Stimulated activated CD4-positive, alpha-beta T cell treated with anti-CD3 and anti-CD28 coated beads, Interleukin-1b, Interleukin-23, amount 100 ng/mL, for 4 hours (primary cell): ENCODE data around the gene LMNTD1.
"Not testable (repeated sequence)": the region's sequence is repeated elsewhere in the genome, so short reads cannot be mapped to it uniquely, and the experiment has no call there.

Experiments used
- DNase-seq, 2 donors: peaks; one replicate each; pipeline ENCODE4 v3.0.0-alpha.2; 2020; ENCODE audit warnings: low read depth in 2 of 2

The LMNTD1 gene

DNA sequence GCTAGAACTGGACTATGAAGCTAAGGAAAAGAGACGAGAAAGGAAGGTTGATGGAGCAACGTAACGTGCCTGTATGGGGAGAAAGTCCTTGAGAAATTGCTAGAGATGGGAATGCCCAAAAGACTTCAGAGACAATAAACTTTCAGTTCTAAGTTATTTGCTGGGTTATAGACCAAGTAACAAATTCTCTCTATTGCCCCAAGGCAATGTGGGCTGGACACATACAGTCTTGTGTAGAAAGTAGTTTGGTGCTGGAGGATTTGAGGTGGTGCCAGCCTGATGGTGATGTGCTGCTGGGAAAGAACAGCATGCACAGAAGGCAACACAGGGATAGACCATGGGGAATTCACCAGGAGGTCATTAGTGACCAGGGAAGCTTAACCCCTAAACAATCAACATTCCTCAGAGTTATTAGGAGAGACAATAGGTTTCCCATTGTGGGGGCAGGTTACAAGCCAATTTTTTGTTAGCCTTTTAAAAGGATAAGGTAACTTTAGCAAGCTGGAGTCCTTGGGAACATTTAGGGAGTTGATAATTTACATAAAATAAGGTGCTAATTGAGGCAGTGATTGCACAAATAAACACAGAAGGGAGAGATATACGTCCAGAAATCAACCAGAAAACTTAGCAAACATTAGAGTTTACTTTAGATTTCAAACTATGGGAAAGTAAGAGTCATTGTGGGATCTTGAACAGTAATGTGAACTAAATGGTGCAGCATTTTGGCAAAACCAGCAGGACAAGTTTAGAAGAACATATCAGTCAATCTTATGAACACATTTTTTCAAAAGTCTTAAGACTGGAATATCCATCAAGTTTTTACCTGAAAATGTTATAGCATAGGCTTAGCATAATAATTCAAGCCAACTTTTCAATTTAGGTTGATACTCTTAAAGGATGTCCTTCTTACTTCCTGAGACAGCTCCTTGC lies 61.4 kb downstream of the LMNTD1 start:
- no peak for DNase-seq

DNA sequence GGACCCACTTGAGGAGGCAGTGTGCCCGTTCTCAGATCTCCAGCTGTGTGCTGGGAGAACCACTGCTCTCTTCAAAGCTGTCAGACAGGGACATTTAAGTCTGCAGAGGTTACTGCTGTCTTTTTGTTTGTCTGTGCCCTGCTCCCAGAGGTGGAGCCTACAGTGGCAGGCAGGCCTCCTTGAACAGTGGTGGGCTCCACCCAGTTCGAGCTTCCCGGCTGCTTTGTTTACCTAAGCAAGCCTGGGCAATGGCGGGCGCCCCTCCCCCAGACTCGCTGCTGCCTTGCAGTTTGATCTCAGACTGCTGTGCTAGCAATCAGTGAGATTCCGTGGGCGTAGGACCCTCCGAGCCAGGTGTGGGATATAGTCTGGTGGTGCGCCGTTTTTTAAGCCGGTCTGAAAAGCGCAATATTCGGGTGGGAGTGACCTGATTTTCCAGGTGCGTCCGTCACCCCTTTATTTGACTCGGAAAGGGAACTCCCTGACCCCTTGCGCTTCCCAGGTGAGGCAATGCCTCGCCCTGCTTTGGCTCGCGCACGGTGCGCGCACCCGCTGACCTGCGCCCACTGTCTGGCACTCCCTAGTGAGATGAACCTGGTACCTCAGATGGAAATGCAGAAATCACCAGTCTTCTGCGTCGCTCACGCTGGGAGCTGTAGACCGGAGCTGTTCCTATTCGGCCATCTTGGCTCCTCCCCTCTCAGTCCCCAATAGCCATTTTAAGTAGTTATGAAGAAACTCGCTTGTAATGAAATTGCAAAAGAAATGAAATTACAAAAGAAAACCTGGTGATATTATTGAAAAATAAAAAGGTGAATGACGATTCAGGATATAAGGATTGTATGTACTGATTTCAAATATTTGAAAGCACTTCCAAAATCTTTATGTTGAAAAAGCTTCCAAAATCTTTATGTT lies 63.9 kb downstream of the LMNTD1 start:
- not testable (repeated sequence) for DNase-seq

DNA sequence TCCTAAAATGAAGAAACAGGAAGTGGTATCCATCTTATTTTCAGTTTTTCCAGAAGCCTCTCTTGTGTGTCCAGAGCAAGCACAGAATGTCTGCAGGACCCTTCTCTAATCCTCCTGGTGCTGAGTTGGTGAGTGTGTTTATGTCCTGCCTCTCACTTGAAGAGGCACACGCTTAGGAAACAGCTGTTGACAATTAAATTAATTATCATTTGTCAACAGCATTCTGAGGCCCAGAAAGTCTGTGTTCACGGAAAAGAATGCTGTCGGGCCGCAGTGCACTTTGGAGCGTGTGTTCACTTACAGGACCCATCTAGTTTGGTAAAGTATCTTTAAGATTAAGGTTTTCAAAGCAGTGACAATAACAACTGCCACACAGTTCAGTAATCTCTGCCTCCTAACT lies 70.5 kb downstream of the LMNTD1 start:
- no peak for DNase-seq

DNA sequence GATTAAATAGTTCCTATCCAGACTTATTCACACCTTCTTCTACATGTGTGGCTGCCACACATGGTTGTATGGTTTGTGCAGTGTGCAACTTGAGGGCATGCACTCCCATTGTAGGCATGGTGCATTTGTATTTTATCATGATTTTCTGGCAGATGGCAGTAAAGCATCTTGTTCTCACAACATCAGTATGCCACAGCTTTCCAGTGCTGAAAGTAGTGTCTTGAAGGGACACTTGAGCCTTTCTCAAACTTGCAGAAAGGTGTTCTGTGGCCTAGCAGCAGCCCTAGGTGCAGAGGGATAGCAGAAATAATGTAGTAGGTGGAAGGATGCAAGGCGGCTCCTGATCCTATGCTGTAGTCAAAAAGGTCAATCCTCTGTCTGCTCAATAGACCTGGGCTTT lies 72.9 kb downstream of the LMNTD1 start:
- no peak for DNase-seq

DNA sequence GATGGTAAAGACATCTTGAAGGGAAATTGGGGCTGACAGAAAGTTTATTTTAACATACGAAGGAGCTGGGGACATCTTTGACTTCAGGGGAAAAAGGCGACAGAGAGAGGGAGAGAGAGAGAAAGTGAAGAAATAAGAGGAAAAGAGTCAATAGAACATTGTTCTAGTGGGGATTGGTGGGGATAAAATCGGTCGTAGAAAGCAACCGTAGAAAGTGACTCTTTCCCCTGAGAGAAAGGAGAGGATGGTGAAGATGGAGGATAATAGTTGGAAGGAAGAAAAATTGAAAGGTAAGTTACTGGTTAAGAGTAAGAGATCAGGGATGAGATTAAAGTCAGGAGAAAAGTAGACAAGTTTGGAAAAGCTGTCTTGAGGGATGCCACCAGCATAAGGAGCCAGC lies 75.9 kb downstream of the LMNTD1 start:
- no peak for DNase-seq

DNA sequence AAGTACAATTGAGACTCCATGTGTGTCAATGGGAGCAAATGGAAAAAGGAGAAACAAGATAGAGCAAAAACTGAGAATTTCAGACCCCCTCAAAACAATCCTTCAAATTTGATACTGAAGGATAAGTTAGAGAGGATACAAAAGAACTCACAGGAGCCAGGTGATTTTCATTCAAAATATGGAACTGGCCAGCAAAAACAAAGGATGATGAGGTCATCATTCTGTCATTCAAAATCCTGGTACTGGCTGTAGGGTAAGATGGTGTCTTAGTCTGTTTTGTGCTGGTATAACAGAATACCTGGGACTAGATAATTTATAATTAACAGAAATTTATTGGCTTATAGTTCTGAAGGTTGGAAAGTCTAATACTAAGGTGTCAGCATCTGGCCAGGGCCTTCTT lies 80.6 kb downstream of the LMNTD1 start:
- DNase-seq: no peak

DNA sequence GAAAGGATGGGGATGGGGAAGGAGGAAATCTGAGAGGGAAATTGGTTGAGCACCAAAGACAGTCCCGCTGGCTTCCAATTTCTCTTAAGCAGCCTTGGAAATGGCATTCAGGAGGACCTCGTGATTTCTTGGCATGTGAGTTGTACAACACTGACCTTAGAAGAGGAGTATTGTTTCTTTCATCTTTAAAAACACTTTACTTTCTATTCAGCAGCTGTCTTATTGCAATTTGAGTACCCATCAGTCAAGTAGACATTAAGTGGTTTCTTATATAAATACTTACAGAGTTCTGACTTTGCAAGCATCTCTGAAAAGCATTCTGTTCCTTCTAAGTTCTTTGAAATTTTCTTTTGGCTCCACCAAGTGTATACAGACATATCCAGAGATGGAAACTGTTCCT lies 83.2 kb downstream of the LMNTD1 start:
- no peak for DNase-seq

DNA sequence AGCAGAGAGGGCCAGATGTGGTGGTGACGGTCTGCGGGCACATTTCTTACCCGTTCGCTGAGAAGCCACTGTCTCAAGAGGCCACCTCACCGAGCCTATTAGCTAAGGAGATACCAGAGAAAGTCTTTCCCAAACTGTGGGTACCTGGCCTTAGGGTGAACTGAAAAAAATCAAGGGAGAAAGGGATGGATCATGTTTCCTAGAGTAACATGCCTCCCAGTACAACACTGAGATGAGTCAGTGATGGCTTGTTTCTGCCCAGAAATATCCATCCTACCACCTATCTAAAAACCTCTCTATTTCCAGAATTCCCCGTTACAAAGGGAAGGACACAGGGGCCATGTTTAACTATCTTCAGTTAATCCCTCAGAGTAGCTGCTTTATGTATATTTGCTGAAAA lies 83.7 kb downstream of the LMNTD1 start:
- no peak for DNase-seq

DNA sequence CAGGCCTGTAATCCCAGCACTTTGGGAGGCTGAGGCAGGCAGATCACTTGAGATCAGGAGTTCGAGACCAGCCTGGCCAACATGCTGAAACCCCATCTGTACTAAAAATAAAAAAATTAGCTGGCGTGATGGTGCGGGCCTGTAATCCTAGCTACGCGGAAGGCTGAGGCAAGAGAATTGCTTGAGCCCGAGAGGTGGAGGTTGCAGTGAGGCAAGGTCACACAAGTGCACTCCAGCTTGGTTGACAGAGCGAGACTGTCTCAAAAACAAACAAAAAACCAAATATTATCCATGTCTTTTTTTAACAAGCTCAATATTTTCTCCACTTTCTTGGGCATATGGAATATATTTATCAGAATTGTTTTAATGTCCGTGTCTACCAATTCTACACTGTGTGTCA lies 89.6 kb downstream of the LMNTD1 start:
- DNase-seq: no peak

DNA sequence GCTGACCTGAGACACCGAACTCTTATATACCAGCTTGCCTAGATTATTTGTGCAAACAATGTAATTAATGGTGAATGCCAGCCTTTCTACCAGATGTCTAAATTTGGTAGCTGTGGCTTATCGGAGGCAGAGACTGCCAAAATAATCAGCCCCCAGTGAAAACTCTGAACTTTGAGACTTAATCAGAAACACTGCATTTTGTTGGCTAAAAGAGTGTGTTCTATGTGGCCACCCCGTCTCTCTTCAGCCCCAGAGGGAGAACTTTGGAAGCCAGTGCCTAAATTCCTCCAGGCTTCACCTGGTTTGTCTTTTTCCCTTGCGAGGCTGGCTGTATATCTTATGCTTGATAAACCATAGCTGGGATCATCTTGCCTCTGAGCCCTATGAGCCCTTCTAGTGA lies 90.1 kb downstream of the LMNTD1 start:
- no peak for DNase-seq

DNA sequence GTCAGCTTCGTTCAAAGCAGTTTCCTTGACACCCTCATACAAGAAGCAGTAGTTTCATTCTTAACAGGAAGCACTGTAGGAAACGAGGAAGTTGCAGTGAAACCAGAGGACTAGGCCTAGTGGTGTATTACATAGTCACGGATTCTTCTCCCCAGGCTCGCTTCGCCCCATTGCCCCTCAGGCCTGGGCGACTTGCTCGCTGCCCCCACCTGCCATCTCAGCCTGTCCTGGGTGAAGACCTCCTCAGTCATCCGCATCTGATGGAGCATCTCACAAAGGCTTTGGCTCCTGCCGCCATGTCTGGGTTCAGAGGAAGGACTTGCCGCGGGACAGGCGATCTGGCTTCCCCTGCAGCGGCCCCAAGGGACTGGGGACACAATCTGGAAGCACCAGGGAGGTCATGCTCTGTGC lies 93.5 kb downstream of the LMNTD1 start:
- no peak for DNase-seq

DNA sequence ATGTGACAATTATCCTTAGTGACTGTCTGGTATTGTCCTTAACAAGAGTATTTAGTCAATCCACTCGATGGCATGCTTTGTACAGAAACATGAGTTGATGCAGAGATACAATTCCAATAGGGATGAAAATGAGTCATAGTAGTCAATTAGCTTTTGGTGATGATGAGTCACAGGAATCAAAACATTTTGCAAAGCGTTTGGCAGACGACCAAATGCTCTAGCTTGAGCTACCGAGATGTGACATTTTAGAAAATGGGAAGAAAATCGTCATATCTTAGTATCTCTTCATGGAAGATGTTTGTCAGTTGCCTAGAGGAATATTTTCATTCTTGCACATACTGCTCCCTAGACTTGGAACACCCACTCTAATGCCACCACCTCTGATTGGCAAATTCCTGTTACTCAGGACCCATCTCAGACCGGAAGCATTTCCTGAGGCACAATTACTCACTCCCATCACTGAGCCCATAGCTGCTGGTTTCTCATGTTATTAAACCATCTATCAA lies 95.0 kb downstream of the LMNTD1 start:
- DNase-seq: no peak

DNA sequence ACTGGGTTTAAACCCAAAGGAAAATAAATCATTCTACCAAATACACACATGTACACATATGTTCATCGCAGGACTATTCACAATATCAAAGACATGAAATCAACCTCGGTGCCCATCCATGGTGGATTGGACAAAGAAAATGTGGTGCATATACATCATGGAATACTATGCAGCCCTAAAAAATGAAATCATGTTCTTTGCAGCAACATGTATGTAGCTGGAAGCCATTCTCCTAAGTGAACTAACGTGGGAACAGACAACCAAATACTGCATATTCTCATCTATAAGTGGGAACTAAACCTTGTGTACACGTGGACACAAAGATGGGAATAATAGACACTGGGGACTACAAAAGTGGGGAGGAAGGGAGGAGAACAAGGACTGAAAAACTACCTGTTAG lies 96.6 kb downstream of the LMNTD1 start:
- no peak for DNase-seq

DNA sequence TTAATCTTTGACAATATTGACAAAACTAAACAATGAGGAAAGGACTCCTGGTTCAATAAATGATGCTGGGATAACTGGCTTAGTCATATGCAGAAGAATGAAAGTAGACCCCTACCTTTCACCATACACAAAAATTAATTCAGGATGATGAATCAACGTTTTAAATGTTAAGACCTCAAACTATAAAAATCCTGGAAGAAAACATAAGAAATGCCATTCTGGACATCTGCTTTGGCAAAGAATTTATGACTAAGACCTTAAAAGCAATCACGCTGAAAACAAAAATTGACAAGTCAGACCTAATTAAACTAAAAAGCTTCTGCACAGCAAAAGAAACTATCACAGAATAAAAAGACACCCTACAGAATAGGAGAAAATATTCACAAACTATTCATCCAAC lies 97.4 kb downstream of the LMNTD1 start:
- DNase-seq: no peak

DNA sequence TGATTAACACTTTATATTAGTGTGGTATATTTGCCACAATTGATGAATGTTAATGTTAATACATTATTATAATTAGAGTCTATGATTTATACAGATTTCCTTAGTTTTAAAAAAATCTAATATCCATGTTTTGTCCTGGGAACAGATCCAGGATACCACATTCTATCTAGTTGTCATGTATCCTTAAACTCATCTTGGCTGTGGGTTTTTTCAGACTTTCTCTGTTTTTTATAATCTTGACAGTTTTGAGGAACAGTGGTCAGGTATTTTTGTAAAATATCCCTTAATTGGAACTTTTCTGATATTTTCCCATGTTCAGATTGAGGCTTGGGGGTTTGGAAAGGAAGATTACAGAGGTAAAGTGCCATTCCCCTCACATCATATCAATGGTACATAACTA lies 104.1 kb downstream of the LMNTD1 start:
- no peak for DNase-seq

DNA sequence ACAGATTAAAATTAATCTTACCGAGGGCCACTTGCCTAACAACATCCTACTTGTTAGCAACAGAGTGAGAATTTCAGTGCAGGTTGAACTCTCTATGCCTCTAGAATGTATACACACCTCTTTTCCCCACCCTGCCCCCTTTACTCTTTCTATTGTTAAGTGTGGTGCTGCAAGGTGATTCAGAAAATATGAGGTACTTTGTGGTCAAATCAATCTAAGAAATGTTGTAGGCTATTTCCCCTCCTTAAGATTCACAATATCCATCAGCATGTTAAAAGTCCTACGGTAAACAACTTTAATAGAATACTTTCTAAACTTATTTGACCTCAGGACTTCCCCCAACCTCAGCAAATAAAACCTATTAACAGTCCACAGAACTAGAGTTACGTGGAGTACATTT lies 106.0 kb downstream of the LMNTD1 start:
- no peak for DNase-seq

DNA sequence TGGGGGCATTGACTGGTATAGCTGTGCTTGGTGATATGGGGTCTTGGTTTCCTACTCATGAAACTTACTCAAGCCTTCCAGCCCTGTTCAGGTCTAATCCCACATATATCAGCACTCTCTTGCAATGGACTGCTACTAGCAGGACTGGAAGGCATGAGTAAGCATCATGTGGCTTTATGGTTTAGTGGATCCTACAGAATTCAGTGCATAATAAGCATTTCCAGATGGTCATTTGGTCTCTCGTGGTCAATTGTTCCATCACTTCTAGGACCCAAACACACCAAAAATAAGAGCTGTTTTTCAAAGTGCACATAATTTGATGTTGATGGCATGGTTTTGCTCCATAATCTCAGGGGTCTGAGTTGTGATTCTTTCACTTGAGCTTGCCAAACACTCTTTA lies 114.4 kb downstream of the LMNTD1 start:
- no peak for DNase-seq

DNA sequence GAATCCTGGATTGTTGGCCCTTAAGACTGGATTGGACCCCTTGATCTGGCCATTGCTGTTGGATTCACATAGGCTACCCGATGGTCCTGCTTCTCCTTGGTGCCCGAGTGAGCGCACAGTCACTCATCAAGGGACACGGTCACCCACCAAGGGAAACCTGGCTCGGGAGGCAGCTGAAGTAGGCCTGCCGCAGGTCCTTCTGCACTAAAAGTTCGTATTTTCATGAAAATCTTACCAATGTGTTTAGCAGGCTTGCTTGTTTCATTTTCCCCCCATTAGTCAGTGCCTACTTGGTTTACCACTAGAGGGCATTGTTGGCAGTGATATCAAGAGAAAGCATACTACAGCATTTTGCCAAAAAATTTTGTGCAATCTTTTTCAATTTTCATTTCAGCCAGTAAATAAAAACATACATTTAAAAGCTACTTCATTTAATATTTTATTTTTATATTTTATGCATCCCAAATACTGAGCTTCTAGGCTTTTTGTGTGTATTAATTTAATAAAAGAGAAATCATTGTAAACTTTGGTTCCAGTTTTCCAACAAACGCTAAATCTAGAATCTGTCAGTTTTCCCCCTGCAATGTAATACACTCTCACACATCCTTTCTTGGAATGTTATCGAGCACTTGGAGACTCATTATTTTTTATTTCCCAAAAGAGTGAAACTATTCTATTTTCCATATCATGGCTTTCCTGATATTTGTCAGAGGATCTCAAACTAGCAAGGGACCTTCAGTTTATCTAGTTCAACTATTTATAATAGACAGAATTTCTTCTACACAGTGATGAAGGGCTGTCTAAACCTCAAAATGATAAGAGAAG lies 116.7 kb downstream of the LMNTD1 start:
- peak in 1 of 2 donors; percentile 9 for DNase-seq

DNA sequence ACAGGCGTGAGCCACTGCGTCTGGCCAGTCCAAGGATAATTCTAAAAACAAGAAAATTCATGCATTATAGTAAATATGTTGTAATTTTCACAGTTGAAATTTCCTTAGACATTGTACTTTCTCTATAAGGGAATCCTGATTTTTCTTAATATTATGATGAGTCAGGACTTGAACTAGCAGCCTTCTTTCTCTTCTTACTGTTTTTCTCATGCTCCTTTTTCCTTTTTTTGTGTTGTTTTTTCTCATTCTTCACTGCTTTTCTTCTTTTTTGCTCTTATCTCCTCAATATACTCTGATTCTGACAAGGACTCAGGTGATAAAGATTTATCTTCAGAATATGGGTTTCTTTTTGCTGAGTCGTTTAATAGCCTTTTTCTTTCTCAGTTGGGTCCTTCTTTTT lies 117.7 kb downstream of the LMNTD1 start:
- no peak for DNase-seq

DNA sequence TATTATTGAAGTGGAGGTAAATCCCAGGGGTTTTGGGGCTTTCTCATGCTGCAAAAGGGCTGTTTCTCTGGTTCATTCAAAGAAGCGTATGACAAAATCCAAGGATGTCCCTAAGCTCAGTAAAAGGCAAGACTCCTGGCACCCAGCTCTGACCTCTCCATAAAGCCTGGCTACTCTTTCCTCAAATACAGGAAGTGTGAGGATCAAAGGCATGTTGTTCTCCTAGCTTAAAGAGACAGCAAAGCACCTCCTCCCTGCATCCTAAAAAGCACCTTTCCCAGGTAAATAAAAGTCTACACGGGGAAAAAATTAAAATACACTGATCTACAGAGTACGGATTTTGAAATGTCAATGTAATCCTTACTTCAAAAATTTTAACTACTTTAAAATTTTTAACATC lies 118.6 kb downstream of the LMNTD1 start:
- no peak for DNase-seq

DNA sequence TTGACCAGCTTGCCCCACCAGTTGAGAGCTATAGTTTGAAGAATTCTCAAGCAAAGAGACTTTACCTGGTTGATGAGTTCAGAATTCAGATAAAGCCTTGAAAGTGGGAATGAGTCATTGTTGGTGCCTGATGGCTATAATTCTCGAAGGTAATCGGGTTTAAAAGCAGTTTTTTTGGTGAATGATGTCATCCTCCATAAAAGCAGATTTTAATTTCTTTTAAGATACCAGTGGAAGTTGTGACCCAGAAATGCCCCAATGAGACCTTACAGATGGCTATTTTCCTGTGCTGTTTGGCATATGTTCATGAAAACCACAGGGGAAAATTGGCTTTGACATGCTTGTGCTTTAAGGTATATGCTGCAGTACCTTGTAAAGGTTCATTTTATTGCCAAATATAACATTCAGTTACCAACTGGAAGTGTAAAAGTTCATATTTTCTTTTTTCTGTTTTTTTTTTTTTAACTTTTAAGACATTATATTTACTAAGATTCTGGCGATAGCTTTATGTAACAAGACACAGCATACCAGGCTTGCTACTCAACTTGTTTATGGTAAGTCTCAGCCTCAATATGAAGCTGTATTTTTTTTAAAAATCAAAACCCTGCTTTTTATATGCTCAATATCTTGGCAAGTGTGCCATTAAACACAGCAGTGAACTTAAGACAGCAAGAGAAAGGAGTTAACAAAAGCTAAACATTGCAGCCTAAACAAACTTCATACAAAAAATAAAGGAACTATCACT lies 119.3 kb downstream of the LMNTD1 start:
- DNase-seq: no peak
